ENCODE measurements around the gene DUSP19.

The DUSP19 gene

DNA sequence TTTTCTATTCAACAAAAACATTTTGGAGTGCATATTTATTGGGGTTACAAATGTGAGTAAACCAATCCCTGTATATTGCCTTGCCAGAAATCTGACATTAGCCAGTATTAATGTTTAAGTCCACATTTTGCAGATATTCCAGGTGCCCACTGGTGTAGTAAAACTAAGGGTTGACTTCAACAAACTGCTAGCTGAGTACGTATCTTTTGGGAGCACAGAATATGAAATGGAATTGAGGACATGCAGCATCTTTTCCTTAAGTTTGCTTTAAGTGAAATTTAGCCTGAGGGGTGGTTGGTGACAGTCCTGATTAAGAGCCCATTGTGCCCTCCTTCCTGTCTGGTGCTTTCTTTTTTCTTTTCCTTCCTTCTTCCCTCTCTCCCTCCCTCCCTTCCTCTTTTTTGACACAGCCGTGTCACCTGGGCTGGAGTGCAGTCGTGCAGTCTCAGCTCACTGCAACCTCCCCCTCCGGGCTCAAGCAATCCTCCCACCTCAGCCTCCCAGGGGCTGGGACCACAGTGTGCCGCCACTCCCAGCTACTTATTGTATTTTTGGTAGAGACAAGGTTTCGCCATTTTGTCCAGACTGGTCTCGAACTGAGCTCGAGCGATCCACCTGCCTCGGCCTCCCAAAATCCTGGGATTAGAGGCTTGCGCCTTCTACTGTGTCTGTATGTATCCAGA, 47.3 kb downstream of the DUSP19 start:
- TF ChIP-seq POLR2AphosphoS5 (IDR thresholded peaks at IDR 0.05; ENCODE audit: low read depth, low read length) (no peak), TAF1 (IDR thresholded peaks at IDR 0.05; ENCODE audit: borderline replicate concordance, insufficient read depth, low read length) (no peak), FOXP2 (optimal IDR thresholded peaks at IDR 0.05; ENCODE audit: borderline replicate concordance, extremely low read depth, extremely low read length, insufficient read depth) (no peak), SIN3A (IDR thresholded peaks at IDR 0.05; ENCODE audit: borderline replicate concordance, insufficient read depth, low read length) (no peak)
- TF ChIP-seq, protein P1, sequence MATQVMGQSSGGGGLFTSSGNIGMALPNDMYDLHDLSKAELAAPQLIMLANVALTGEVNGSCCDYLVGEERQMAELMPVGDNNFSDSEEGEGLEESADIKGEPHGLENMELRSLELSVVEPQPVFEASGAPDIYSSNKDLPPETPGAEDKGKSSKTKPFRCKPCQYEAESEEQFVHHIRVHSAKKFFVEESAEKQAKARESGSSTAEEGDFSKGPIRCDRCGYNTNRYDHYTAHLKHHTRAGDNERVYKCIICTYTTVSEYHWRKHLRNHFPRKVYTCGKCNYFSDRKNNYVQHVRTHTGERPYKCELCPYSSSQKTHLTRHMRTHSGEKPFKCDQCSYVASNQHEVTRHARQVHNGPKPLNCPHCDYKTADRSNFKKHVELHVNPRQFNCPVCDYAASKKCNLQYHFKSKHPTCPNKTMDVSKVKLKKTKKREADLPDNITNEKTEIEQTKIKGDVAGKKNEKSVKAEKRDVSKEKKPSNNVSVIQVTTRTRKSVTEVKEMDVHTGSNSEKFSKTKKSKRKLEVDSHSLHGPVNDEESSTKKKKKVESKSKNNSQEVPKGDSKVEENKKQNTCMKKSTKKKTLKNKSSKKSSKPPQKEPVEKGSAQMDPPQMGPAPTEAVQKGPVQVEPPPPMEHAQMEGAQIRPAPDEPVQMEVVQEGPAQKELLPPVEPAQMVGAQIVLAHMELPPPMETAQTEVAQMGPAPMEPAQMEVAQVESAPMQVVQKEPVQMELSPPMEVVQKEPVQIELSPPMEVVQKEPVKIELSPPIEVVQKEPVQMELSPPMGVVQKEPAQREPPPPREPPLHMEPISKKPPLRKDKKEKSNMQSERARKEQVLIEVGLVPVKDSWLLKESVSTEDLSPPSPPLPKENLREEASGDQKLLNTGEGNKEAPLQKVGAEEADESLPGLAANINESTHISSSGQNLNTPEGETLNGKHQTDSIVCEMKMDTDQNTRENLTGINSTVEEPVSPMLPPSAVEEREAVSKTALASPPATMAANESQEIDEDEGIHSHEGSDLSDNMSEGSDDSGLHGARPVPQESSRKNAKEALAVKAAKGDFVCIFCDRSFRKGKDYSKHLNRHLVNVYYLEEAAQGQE (IDR thresholded peaks at IDR 0.05; ENCODE audit: insufficient read depth in 1 of 2, low read depth in 2 of 2, low read length in 2 of 2), result no peak

- TF ChIP-seq TAF1 (IDR thresholded peaks at IDR 0.05; ENCODE audit: borderline replicate concordance, insufficient read depth, low read length) (no peak), POLR2AphosphoS5 (IDR thresholded peaks at IDR 0.05; ENCODE audit: low read depth, low read length) (no peak), SIN3A (IDR thresholded peaks at IDR 0.05; ENCODE audit: borderline replicate concordance, insufficient read depth, low read length) (no peak), FOXP2 (optimal IDR thresholded peaks at IDR 0.05; ENCODE audit: borderline replicate concordance, extremely low read depth, extremely low read length, insufficient read depth) (no peak)
- TF ChIP-seq, protein P1 (IDR thresholded peaks at IDR 0.05; ENCODE audit: insufficient read depth in 1 of 2, low read depth in 2 of 2, low read length in 2 of 2), result no peak
Measured at GRCh38 chr2:183126635-183127034, 48.1 kb downstream of the DUSP19 start.

DNA sequence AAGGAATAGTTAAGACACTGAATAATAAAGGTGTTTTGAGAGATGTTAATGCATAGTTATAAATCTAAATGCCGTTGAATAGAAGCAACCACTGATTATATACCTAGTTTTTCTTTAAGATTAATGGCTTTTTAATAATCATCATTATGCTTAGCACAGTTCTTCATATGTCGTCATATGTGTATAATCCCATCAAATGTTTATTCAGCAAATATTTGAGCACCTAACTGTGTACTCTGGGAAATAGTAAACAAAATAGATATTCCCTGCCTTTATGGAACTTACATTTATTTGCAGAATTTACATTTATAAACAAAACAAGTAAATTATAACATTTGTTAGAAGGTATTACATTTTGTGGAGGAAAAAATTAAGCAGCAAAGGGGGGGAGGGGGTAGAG, 55.5 kb downstream of the DUSP19 start:
- TF ChIP-seq, protein P1 (IDR thresholded peaks at IDR 0.05; ENCODE audit: insufficient read depth in 1 of 2, low read depth in 2 of 2, low read length in 2 of 2), result no peak
- TF ChIP-seq SIN3A (IDR thresholded peaks at IDR 0.05; ENCODE audit: borderline replicate concordance, insufficient read depth, low read length) (no peak), TAF1 (IDR thresholded peaks at IDR 0.05; ENCODE audit: borderline replicate concordance, insufficient read depth, low read length) (no peak), POLR2AphosphoS5 (IDR thresholded peaks at IDR 0.05; ENCODE audit: low read depth, low read length) (no peak), FOXP2 (optimal IDR thresholded peaks at IDR 0.05; ENCODE audit: borderline replicate concordance, extremely low read depth, extremely low read length, insufficient read depth) (no peak)

DNA sequence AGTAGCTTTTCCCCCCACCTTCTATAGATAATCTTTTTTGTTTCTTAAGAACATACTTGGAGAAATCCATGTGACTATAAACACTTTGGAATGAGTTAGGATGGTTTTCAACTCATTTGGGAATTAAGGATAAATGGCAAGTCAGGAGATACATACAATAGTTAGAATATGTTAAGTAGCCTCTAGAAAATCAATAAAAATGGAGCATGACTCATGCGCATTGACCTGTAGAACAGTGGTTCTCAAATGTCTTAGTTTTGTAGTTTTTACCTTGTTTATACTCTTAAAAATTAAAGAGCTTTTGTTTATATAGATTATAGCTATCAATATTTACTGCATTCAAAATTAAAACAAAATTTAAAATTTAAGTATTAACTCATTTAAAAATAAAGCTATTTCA, 70.4 kb downstream of the DUSP19 start:
- no peak for TF ChIP-seq POLR2AphosphoS5 (IDR thresholded peaks at IDR 0.05; ENCODE audit: low read depth, low read length)
- TF ChIP-seq, protein P1 (IDR thresholded peaks at IDR 0.05; ENCODE audit: insufficient read depth in 1 of 2, low read depth in 2 of 2, low read length in 2 of 2), result no peak
- no peak for TF ChIP-seq FOXP2 (optimal IDR thresholded peaks at IDR 0.05; ENCODE audit: borderline replicate concordance, extremely low read depth, extremely low read length, insufficient read depth)
- no peak for TF ChIP-seq SIN3A (IDR thresholded peaks at IDR 0.05; ENCODE audit: borderline replicate concordance, insufficient read depth, low read length)
- TF ChIP-seq TAF1 (IDR thresholded peaks at IDR 0.05; ENCODE audit: borderline replicate concordance, insufficient read depth, low read length), result no peak
